Measurements from ENCODE around the gene SH3GLB1.

DNA sequence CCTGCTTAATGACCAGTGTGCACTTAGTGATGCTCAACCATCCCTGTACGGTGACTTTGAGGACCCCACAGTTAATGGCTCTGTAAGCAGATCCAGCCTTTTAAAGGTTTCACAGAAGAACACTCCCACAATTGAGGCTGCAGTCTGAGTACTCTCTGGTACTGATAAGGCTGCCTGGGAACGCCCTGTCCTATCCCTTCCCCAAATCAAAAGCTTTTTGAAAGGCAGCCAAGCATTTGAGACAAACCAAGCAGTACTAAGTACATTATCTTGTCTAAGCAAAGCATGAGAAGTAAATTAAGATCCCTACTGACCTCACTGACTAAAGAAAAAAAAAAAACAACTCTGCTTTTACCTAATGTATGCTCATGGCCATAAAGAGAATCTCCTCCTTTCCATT lies 60.7 kb downstream of the SH3GLB1 start:
- TF ChIP-seq CEBPB (IDR thresholded peaks at IDR 0.05; ENCODE audit: low read depth, low read length), result no peak
- no peak for TF ChIP-seq MAZ (IDR thresholded peaks at IDR 0.05; ENCODE audit: borderline replicate concordance, low read depth, low read length)
- TF ChIP-seq, protein P1, sequence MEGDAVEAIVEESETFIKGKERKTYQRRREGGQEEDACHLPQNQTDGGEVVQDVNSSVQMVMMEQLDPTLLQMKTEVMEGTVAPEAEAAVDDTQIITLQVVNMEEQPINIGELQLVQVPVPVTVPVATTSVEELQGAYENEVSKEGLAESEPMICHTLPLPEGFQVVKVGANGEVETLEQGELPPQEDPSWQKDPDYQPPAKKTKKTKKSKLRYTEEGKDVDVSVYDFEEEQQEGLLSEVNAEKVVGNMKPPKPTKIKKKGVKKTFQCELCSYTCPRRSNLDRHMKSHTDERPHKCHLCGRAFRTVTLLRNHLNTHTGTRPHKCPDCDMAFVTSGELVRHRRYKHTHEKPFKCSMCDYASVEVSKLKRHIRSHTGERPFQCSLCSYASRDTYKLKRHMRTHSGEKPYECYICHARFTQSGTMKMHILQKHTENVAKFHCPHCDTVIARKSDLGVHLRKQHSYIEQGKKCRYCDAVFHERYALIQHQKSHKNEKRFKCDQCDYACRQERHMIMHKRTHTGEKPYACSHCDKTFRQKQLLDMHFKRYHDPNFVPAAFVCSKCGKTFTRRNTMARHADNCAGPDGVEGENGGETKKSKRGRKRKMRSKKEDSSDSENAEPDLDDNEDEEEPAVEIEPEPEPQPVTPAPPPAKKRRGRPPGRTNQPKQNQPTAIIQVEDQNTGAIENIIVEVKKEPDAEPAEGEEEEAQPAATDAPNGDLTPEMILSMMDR (conservative IDR thresholded peaks at IDR 0.05; ENCODE audit: low read depth, low read length), result no peak
- TF ChIP-seq RAD21 (IDR thresholded peaks at IDR 0.05; ENCODE audit: low read length), result no peak
- no peak for TF ChIP-seq POLR2A (IDR thresholded peaks at IDR 0.05; ENCODE audit: low read depth, low read length)
- TF ChIP-seq FOS (IDR thresholded peaks at IDR 0.05; ENCODE audit: low read depth, low read length), result no peak
- TF ChIP-seq NFE2L2 (IDR thresholded peaks at IDR 0.05; ENCODE audit: low read depth, low read length), result no peak
